HG03354 (cell line): ENCODE data around the gene SFXN5.
A peak's percentile ranks its signal among the peaks of the same experiment; 100 is the strongest.
"Not testable (repeated sequence)": the region's sequence is repeated elsewhere in the genome, so short reads cannot be mapped to it uniquely, and the experiment has no call there.

Experiments used
- ATAC-seq: cut with Tn5 transposase; IDR thresholded peaks from one replicate; pipeline ENCODE4 v1.9.1; 2021; ENCODE audit warnings: mild to moderate bottlenecking; ENCODE audit not compliant: unreplicated experiment, poor library complexity, severe bottlenecking

SFXN5 gene

DNA sequence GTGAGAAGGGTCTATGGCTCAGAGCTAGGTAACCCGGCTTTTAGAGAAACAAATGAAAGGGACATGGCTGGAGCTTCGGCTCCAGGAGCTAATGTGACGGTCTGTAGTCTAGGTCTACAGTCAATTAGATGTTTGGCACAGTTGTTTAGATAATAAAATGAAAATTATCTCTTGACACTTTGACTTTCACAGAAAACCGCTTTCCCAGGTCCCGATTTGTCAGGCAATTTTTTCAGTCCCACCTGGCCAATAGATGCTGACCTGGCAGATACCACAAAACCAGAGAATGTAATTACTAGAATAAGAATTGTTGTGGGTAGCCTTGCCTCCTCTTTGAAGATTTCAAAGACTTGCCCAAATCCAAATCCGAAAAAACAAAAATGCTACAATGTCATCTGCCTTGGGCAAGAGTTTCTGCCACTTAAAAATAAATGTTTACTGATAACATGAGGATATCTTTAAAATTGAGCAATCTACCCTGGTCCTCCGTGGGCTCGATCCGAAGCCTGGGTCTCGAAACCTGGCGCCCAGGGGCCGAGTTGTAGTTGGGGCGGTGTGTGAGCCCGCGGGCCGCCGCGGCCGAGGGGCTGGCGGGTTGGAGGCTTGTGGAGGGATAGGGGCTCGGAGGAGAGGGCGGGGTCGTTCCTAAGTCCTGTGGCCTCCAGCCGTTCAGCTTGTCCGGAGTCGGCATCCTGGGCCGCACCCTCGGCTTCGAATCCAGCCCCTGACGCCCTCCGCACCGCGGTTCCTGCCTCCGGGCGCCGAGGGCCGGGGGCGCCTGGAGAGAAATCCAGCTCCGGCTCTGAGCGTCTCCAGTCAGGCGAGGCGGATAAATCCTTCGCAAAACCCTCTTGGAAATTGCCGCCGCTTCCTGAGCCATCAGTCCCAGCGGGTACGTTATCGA lies 151.8 kb downstream of the SFXN5 start:
- ATAC-seq: no peak

DNA sequence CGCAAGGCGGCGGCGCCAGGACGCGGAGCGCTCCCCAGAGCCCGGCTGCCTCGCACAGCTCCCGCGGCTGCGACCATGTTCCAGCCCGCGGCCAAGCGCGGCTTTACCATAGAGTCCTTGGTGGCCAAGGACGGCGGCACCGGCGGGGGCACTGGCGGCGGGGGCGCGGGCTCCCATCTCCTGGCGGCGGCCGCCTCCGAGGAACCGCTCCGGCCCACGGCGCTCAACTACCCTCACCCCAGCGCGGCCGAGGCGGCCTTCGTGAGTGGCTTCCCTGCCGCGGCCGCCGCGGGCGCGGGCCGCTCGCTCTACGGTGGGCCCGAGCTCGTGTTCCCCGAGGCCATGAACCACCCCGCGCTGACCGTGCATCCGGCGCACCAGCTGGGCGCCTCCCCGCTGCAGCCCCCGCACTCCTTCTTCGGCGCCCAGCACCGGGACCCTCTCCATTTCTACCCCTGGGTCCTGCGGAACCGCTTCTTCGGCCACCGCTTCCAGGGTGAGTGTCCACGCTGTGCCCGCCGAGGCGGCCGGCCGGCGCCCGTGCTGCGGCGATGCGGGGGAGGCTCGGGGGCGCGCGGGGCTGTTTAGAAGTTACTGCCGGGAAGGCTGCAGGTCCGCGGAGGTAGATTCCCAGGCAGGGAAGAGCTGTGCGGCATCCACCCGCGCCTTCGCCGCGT lies 153.5 kb downstream of the SFXN5 start:
- peak; percentile 2 for ATAC-seq

DNA sequence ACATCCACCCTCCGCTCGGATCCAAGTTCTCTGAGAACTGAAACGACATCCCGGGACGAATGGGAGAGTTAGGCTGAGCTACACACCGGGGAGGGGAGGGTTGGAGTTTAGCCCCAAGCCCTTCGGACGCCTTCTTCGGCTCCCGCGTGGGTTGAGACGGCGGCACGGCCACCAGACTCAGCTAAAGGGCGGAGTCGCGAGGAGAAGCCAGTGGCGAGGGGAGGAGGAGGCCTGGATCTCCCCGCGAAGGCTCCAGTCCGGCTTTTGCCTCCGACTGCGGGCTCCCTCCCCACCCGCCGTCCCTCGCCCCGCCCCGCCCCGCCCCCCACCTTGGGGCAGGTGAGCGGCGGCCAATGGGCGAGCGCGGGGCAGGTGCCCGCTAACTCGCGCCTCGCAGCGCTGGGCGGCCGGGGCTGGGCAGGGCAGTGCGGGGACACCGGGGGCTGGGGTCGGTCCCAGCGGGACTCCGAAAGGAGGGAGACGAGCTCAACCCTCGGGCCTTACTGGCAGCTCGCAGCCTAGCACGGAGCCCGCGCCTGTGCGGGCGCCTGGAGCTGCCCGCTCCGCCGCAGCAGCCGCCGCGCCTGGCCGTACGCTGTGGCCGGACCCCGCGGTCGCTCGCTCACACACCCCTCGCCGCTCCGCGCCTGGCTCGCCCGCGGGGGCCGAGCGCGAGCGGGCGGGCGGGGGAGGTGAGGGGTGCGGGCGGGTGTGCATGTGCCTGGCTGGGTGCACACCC lies 154.2 kb downstream of the SFXN5 start, which contains the start of gene EMX1:
TSS of gene EMX1 (plus strand) at position 382 of the 739 bp plus-strand sequence. CDS start at position 716, 334 bp downstream.
- ATAC-seq: peak; percentile 57

DNA sequence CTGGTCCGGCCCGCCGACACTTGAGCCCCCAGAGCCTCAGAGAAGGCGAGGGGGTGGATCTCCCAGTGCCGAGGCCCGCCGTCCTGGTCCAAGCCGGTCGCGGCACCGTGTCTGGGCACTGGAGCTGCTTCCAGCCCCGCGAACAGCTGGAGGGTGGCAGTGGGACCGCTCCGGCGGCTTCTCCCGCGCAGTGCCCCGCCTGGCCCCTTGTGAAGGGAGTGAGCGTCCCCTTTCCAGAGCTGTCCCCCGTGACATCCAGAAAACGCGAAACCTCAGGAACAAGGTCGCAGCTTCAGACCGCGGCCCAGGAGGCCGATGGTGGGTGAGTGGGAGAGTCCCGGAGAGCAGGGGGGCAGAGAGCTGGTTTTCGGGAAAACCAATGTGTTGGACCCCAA lies 154.8 kb downstream of the SFXN5 start:
- peak; percentile 2 for ATAC-seq

DNA sequence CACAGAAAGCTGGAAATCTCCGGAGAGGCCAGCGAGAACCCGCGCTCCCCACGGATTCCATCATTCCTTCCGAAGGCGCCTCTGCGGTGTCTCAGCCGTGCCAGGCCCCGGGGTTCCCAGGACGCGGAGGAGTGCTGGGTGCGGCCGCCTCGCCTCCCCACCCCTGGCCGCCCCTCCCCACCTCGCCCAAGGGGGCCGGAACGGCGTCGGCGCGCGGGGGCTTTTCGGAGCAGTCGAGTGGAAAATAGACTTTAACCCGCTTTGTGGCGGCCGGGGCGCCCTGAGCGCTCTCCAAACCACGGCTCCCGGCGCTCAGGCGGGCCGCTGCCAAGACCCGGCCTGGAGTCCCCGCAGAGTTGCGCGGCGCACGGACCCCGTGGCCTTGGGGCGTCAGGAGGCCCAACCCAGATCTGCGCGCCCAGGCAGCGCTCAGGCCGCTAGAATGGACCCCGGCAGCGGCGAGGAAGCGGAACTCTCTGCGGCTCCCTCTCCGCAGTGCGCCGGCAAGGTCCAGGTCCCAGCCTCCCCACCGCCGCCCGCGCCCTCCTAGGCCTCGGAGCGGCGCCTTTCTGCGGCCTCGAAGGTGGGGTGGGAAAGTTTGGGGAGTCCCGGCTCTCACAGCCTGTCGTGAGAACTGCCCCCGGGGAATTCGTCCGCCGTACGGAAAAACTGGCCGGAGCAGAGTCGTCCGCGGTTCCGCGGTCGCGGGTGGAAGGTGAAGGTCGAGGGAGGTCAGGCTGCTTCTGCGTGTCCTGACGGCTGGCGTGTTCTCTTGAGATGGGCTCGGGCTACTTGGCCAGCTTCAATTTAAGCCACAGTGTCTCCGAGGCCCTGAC lies 155.4 kb downstream of the SFXN5 start:
- peak; percentile 60 for ATAC-seq

DNA sequence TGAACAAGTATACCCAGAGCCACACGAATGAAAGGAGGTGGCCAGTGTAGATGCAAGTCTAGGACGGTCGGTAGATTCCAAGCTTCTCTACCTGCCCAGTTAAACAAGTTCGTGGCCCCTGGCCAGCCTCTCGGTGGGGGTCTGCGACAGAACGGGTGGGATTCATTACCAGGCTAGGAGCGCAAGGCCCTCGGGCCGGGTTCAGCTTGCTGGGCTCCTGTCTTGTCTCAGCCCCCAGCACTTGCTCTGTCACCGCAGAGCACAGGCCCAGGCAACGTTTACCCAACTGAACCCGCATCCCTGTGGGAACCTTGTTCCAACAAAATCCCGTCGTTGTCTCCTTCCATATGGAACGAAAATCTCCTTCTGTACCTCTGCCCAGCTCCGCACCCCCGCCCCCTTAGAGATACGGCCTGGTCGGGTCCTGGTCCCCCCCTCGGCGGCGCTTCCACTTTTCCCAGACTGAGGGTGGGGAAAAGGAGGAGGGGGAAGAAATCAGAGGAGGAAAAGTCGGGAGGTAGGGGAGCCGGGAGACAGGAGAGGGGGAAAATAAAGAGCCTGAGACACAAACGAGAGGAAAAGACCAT lies 156.1 kb downstream of the SFXN5 start:
- ATAC-seq: no peak

DNA sequence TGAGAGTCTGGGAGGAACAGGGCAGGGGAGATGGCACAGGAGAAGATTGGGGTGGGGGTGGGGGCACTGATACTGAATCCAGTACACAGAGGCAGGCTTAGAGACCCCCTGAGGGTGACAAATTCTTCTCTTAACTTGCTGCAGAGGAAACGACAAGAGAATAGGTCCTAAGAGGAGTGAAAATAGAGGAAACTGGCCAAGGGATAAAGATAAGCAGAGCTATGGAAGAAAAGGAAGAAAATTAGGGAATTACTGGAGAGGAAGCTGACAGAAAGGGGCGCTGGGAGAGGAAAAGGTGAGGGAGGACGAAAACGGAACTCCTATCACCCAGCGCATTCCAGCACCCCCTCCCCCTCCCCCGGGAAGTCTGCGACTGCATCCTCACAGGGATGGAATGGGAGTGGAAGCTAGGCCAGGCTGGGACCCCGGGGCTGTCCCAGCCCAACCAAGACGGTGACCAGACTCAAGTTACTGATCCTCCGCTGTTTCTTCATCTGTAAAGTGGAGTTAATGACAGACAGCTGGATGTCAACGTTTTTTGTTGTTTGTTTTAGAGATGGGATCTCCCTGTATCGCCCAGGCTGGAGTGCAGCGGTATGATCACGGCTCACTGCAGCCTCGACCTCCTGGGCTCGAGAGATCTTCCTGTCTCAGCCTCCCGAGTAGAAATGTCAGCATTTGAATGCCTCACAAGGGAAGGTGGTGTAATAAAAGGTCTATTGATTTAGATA lies 156.8 kb downstream of the SFXN5 start:
- ATAC-seq: no peak

DNA sequence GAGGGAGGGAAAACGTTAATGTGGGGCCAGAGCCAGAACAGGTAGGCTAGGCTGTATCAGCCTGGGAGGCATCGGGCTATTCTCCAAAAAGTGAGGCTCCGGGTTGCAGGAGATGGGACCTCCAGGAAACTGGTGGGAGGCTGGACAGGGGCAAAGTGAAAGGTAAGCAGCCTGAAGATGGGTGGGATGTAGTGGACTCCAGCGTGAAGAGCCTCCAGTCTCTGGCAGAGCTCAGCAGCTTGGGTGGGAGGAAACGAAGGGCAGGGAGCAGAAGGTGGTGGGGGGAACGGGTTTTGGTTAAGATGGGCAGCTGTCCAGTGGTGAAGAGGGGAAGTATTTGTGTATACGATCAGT lies 157.3 kb downstream of the SFXN5 start:
- ATAC-seq: no peak

DNA sequence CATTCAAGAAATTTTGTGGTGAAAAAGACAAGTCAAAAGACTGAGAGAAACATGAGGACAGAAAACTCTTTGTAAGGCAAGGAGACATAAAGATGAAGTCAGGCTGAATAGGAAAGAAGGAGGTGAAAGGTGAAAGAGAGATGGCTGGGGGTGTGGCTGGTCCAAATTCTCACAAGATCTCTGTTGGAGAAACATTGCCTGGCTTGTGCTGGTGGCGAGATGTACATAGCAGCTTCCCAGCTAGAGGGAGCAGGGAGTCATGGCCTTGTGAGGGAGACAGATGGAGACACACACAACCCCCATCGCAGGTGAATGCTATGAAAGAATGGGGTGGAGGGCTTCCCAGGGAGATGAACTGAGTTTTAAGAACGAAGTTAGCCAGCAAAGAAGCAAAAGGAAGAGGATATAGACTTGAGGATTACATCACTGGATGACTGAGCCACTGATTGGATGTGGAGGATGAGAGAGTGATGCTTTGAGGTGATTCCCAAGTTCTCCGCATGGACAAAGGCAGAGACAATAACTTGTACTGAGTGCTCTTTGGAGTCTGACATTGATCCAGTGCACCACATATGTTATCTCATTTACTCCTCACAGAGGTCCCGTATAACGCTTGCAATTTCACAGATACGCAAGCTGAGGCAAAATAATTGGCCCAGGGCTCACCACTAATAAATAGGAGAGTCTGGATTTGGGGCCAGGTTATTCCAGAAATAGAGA lies 157.9 kb downstream of the SFXN5 start:
- ATAC-seq: no peak

DNA sequence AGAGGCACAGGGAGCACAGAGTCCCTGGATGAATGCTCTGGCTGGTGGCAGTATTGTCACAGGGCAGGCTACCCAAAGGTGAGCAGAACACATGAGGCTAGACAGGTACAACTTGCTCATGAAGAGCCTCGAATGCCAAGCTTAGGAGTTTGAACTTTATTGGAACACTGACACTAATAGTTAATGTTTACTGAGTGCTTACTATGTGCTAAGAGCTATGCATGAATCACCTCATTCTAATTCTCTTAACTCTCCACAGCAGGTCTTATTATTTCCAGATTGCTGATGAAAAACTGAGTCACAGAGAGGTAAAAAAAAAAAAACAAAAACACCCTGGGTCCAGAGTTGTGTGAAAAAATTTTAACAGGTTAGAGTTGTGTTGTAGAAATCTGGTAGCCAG lies 160.3 kb downstream of the SFXN5 start:
- ATAC-seq: no peak

DNA sequence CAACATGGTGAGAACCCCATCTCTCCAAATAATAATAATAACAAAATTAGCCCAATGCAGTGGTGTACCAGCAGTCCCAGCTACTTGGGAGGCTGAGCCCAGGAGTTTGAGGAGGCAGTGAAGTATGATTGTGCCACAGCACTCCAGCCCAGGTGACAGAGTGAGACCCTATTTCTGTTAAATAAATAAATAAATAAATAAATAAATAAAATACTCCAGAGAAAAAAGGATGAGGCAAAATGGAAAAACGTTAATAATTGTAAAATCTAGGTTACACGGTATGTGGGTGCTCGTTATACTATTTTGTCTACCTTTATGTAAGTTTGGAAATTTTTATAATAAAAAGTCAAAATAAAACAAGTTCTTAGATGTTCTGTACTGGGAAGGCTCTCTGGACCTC lies 162.8 kb downstream of the SFXN5 start:
- ATAC-seq: no peak

DNA sequence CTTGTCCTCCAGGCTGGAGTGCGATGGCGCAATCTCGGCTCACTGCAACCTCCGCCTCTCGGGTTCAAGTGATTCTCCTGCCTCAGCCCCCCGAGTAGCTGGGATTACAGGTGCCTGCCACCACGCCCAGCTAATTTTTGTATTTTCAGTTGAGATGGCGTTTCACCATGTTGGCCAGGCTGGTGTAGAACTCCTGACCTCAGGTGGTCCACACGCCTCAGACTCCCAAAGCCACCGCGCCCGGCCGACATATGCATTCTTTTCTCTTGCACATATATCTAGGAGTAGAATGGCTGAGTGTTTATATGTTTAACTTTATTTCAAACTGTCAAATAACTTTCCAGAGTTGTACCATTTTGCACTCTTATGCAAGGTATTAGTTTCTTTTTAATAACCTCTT lies 164.1 kb downstream of the SFXN5 start:
- ATAC-seq: not testable (repeated sequence)

DNA sequence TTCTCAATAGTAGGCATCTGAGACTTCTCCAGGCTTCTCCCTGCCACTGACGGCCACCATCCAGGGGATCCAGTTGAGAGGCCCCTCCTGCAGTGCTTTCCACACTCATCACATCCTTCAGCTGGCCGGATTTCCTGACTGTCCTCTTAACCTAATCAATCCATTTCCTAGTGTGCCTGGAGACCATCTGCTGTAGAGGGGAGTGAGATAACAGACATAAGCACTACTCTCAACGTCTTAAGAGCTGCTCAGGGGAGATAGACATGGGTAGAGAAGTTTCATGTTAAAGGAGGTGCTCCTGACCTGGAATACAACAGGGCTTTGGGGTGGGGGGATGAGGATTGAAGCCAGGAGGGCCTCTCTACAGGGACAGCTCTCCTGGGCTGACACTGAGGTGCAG lies 170.1 kb downstream of the SFXN5 start:
- no peak for ATAC-seq

DNA sequence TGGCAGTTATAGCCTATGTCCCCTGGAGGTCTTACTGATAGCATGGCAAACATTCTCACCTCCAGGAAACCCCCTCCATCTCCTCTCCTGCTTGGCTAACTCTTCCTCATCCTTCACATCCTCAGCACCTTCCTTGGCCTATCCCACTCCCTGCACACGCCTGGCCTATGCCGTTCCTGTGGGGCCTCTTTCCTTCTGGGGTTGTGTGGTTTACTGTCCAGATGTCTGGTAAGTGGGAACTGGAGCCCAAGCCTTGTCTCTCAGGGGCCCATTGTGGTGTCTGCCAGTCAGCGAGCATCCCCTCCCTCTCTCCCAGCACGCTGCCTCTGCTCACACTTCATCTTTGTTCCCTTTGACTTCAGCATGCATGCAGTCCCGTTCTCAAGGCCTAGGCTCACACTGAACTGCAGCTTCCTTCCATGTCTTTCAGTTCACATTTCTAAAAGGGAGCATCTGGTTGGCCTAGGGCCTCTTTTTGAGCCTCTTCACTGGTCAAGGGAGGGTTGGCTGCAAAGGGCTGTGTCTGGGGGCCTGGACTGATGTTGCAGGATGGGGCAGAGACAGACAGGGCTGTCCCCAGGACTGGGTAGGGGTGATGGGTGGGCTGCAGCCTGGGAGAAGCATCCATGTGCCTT lies 171.2 kb downstream of the SFXN5 start:
- no peak for ATAC-seq

DNA sequence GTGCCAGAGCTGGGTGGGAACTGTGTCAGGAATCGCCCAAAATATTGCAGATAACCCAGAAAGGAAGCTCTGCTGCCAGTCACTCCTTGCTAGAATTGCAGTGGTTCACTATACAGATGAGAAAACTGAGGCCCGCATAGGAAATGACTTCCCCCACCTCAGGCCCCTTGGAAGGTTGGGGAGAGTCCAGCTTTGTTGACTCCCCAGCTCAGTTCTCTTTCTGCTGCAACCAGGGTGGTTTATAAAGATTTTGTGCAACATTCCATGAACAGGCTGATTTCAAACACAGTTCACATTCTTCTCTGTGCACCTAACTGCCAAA lies 173.0 kb downstream of the SFXN5 start:
- no peak for ATAC-seq

DNA sequence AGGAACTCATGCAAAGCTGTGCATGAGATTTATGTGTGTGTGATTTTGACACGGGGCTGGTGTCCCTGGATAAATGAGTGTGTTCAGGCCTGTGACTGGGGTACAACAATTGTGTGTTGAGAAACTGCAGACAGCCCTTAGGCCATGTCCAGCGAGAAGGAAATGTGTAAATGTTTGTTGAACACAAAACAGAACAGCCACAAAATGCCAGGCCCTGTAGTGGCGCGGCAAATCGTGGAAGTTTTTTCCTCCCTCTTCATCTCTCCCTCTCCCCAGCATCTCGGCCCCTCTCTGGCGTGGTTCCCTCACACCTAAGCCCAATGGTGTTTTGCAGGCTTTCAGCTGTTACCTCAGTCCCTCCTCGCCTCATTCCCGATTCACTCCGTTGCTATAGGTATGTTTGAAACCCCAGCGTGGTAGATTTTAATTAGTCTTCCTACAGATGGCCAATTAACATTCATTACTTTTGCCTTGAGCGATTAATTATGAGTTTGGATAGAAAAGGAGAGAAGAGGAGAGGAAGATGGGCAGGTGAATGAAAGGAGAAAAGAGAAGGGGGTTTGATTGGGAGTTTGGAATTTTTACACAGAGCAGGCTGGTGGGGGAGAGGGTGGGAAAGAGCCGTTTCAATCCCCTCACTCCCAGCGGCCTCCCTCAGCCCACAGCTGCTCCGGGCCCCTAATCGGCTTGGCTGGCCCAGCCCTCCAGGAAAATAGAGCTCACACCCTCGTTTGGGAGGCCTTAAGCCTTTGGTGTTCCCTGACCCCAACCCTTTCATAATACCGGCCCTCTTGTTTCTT lies 173.5 kb downstream of the SFXN5 start:
- ATAC-seq: no peak

DNA sequence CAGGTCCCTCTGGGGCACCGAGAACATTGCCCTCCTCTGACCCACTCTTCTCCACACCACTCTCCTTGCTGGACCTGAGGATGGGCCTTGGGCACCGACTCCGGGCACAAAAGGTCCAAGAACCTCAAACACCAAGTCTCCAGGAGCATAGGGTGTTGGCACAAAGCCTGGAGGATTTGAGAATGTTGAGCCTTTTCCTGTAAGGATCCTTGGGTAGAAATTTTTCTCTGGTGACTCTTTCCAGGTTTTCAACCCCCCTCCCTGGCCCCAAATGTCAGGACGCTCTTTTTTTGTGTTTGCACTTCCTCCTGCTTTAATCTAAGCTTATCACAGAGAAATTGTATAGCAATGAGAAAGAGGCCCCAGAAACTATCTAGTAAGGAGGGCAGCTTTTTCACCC lies 175.1 kb downstream of the SFXN5 start:
- no peak for ATAC-seq
